Panc1 (cell line): Measurements from ENCODE around the gene PRDX5.

Experiments
- POLR2AphosphoS5 ChIP-seq: IDR thresholded peaks from 2 replicates; pipeline ENCODE4 v1.6.1; 2012; ENCODE audit warnings: mild to moderate bottlenecking, low read depth, low read length, moderate library complexity
- SIN3A ChIP-seq: IDR thresholded peaks from 2 replicates; pipeline ENCODE4 v1.6.1; 2012; ENCODE audit warnings: low read depth, mild to moderate bottlenecking, low read length, moderate library complexity, borderline replicate concordance; ENCODE audit not compliant: insufficient read depth
- TCF7L2 ChIP-seq: IDR thresholded peaks from 2 replicates; pipeline ENCODE4 v1.6.1; 2011; ENCODE audit warnings: mild to moderate bottlenecking, low read depth, low read length, inconsistent platforms
- TF ChIP-seq, protein P1 (sequence below): fragments of 450-650 bp; IDR thresholded peaks from 2 replicates; pipeline ENCODE4 v1.5.1; 2017; ENCODE audit warnings: mild to moderate bottlenecking
- TF ChIP-seq, protein P2 (sequence below), 2 experiments: IDR thresholded peaks; 2 replicates each; pipeline ENCODE4 v1.6.1; 2011 to 2012; ENCODE audit warnings: low read depth in 2 of 2, control low read depth in 1 of 2, low read length in 1 of 2, mild to moderate bottlenecking in 1 of 2, moderate library complexity in 1 of 2; ENCODE audit not compliant: insufficient read depth in 1 of 2

DNA sequence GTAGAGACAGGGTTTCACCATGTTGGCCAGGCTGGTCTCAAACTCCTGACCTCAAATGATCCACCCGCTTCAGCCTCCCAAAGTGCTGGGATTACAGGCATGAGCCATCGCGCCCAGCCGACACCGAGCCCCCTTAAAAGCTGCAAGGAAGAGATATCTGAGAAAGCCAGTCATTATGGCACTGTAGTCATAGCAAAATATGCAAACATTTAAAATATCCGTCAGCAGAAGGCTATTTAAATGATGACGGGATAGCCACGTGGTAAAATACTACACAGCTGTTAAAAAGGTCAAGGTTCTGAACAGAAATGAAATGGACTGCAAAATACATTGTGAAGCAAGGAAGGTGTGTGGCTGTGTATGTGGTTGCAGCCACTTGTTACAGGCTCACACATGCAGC lies 15.6 kb downstream of the PRDX5 start:
- TF ChIP-seq, protein P1, sequence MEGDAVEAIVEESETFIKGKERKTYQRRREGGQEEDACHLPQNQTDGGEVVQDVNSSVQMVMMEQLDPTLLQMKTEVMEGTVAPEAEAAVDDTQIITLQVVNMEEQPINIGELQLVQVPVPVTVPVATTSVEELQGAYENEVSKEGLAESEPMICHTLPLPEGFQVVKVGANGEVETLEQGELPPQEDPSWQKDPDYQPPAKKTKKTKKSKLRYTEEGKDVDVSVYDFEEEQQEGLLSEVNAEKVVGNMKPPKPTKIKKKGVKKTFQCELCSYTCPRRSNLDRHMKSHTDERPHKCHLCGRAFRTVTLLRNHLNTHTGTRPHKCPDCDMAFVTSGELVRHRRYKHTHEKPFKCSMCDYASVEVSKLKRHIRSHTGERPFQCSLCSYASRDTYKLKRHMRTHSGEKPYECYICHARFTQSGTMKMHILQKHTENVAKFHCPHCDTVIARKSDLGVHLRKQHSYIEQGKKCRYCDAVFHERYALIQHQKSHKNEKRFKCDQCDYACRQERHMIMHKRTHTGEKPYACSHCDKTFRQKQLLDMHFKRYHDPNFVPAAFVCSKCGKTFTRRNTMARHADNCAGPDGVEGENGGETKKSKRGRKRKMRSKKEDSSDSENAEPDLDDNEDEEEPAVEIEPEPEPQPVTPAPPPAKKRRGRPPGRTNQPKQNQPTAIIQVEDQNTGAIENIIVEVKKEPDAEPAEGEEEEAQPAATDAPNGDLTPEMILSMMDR = no peak
- TF ChIP-seq TCF7L2 (no peak), POLR2AphosphoS5 (no peak), SIN3A (no peak)
- TF ChIP-seq, protein P2, sequence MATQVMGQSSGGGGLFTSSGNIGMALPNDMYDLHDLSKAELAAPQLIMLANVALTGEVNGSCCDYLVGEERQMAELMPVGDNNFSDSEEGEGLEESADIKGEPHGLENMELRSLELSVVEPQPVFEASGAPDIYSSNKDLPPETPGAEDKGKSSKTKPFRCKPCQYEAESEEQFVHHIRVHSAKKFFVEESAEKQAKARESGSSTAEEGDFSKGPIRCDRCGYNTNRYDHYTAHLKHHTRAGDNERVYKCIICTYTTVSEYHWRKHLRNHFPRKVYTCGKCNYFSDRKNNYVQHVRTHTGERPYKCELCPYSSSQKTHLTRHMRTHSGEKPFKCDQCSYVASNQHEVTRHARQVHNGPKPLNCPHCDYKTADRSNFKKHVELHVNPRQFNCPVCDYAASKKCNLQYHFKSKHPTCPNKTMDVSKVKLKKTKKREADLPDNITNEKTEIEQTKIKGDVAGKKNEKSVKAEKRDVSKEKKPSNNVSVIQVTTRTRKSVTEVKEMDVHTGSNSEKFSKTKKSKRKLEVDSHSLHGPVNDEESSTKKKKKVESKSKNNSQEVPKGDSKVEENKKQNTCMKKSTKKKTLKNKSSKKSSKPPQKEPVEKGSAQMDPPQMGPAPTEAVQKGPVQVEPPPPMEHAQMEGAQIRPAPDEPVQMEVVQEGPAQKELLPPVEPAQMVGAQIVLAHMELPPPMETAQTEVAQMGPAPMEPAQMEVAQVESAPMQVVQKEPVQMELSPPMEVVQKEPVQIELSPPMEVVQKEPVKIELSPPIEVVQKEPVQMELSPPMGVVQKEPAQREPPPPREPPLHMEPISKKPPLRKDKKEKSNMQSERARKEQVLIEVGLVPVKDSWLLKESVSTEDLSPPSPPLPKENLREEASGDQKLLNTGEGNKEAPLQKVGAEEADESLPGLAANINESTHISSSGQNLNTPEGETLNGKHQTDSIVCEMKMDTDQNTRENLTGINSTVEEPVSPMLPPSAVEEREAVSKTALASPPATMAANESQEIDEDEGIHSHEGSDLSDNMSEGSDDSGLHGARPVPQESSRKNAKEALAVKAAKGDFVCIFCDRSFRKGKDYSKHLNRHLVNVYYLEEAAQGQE (IDR thresholded peaks at IDR 0.05; ENCODE audit: insufficient read depth in 1 of 2, low read depth in 2 of 2, low read length in 1 of 2) = no peak
